HG02870 (cell line): ENCODE measurements around the gene MECR.
"Not testable (repeated sequence)": the region's sequence is repeated elsewhere in the genome, so short reads cannot be mapped to it uniquely, and the experiment has no call there.

Experiments
- ATAC-seq: cut with Tn5 transposase; IDR thresholded peaks from one replicate; pipeline ENCODE4 v1.9.1; 2021; ENCODE audit warnings: mild to moderate bottlenecking, moderate library complexity; ENCODE audit not compliant: unreplicated experiment

MECR gene

DNA sequence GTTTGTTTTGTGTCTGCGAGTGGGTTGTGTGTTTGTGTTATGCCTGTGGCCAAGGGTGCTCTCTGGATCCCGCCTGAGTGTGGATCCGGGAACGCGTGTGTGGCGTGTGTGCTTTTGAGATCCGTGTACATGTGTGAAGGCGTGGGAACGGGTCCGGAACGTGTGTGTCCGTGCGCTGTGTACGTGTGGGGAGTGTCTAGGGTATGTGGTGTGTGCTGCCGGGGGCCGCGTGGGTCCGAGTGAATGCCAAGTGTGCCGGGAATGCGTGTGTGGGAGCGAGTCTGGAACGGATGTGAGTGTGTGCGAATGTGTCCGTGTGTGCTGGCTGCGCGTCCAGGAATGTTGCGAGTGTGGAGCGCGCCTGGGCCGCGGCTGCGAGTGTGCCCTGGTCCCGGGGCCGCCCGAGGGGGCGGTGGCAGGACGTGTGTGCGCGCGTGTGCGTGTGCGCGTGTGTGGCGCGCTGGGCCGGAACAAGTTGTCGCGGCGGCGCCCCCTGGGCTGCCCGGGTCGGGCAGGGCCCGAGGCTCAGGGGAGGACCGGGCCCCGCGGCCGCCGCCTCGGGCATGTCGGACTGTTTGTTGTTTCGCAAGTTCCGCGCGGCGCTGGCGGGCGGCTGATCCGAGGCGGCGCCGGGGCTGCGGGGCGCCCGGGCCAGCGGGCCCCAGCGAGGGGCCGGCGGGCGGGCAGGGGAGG lies 6.5 kb upstream of the MECR start:
- ATAC-seq, result no peak

DNA sequence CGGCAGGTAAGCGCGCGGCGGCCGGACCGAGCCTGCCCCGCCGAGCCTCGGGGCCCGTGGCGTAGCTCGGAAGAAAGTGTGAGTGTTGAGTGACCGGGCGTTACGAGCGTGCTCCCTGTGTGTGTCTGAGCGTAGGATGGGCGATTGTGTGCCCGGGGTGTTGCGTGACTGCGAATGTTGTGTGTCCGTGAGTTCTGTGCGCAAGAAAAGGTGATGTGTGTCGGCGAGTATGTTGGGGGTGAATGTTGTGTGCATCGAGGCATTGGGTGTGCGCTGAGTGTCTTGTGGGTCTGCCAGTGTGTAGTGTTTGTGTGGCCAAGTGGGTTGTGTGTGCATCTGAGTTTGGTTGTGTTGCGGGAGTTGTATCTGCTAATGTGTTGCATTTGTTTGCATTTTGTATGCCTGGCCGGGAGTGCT lies 6.0 kb upstream of the MECR start:
- no peak for ATAC-seq

GRCh38 chr1:29235955-29236711 lies 5.4 kb upstream of the MECR start, which contains the start of gene PTPRU:
TSS of gene PTPRU (plus strand) at chr1:29236522. CDS start at chr1:29236645, 123 bp downstream.
- no peak for ATAC-seq

DNA sequence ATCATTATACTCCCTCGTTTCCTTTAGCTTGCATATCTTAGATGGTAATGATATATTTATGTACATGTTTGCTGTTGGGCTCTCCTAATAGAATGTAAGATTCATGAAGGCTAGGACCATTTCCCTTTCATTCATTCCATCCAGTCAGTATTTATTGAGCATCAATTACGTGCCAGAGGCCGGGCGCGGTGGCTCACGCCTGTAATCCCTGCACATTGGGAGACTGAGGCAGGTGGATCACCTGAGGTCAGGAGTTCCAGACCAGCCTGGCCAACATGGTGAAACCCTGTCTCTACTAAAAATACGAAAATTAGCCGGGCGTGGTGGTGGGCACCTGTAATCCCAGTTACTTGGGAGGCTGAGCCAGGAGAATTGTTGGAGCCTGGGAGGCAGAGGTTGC lies 4.1 kb upstream of the MECR start:
- not testable (repeated sequence) for ATAC-seq

GRCh38 chr1:29234471-29234870 lies 3.7 kb upstream of the MECR start:
- ATAC-seq, result no peak

DNA sequence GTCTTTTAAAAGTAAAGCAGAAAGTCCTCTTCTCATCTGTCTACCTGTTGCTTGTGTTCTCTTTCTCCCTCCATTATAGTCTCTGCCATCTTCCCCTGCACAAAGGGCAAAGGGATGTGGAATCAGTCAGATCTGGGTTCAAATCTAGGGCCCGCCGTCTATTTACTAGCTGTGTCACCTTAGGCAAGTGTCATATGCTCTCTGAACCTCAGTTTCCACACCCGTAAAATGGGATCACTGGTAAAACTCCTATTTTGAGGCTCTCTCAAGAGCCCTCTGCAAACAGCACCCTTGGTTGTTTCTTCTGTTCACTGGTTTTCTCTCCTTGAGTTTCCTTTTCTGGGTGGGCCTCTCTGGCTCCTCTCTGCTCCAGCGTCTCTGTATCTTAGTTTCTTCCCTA lies 3.0 kb upstream of the MECR start:
- ATAC-seq, result no peak

DNA sequence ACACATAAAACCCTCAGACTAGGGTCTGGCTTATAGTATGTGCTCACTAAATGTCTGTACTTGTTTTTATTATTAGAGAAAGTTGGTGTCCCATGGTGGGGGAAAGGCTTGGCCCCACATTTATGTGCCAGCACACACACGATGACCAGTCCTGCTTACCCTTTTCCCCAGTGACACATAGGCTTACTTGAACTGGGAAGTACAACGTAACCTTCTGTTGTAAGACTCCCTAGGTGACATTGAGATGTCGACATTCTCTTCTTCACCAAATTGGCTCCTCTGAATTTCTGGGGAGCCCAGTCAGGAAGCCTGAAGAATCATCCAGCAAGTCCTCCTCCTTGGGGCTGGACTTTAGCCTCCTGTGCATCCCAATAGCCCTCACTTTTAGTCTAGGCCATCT lies 1.7 kb upstream of the MECR start:
- ATAC-seq, result no peak

- ATAC-seq, result no peak
These were observed 556 bp downstream of the MECR start for GRCh38 chr1:29230204-29230552.

- no peak for ATAC-seq
These were observed 3.2 kb downstream of the MECR start for GRCh38 chr1:29227511-29227910.

DNA sequence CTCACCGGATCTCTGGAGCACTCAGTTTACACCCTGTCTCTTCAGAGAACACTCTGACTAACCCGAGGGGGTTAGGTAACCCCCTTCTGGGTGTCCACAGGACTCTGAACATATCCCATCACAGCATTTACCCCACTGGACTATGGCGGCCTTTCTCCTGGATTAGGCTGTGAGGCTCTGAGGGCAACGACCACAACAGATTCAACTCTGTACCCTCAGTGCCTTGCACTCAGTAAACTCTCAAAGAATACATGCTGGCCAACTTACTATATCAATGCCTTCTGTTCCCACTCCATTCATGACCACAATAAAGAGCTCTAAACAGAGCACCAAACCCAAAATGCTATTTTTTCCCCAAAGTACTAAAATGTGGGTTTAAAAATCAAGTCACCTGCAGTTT lies 5.4 kb downstream of the MECR start:
- no peak for ATAC-seq

GRCh38 chr1:29224356-29224837 lies 6.3 kb downstream of the MECR start:
- ATAC-seq, result no peak

- no peak for ATAC-seq
These were observed 7.2 kb downstream of the MECR start for GRCh38 chr1:29223521-29223920.

DNA sequence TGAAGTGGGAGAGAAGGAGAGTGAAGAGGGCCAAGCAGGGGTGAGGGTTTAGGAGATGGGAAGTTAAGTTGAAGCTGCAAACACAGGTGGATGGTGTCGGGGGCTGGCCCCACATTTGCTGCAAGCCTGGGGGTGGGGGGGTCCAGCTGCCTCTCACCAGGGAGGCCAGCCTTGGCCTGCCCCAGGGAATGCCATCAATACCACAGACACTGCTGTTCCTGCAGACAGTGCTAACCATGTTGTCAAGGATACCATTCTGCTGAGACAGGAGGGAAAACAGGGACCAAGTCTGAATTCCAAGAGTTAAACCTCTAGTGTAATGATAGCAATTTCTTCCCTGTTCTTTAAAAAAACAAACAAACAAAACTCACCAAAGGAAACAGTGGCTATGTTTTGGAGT lies 8.0 kb downstream of the MECR start:
- no peak for ATAC-seq

GRCh38 chr1:29222260-29222659 lies 8.5 kb downstream of the MECR start:
- not testable (repeated sequence) for ATAC-seq

- no peak for ATAC-seq
These were observed 9.4 kb downstream of the MECR start for GRCh38 chr1:29221296-29221695.

GRCh38 chr1:29218223-29218622 lies 12.5 kb downstream of the MECR start:
- no peak for ATAC-seq

DNA sequence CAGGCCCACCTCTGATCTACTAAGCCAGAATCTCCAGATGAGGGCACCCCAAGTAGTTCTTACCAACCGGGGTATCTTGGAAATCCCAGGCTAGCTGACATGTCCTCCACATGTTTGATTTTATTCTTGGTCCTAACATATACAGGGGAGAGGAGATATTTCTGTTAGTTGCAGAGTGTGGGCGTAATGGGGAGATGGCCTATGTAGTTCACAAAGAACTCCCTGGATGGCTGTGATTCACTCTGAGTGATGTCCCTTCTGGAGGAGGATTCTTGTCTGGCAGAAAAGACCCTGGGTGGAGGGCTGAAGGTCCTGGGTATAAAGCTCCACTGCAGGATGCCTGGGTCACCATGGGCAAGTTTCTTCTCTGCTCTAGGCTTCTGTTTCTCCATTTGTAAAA lies 13.1 kb downstream of the MECR start:
- no peak for ATAC-seq

GRCh38 chr1:29213055-29213454 lies 17.7 kb downstream of the MECR start:
- no peak for ATAC-seq

DNA sequence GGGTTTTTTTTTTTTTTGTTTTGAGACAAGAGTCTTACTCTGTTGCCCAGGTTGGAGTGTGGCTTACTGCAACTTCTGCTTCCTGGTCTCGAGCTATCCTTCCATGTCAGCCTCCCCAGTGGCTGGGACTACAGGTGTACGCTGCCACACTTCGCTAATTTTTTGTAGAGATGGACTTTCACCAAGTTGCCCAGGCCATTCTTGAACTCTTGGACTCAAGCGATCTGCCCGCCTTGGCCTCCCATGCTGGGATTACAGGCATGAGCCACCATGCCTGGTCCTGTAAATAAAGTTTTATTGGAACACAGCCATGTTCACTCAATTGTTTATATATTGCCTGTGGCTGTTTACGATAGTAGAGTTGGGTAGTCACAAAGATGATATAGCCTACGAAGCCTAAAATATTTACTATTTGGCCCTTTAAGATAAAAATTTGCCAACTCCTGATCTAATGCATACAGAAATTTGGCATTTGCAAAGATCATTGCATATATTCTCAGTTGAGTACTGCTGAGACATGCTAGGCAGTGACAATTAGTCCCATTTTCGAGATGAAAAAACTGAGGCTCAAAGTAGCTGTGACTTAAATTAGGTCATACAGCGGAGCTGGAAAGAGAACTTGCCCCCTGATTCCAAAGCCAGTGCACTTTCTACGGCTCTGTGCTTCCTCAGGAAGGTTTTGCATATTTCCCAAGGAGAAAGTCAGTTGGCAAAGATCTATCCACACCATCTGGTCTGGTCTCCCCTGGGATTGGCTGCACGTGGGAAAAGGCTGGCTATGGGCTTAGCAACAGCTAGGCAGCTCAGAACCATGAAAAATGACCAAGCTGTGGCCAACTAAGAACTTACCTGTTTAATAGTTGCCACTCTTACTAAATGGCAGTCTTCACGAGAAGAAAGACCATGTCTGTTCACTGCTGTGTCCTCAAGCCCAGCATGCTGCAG lies 19.4 kb downstream of the MECR start:
- no peak for ATAC-seq

GRCh38 chr1:29210278-29211085 lies 20.3 kb downstream of the MECR start:
- ATAC-seq, result no peak
